ENCODE measurements around the gene OR13C8.

OR13C8 gene

DNA sequence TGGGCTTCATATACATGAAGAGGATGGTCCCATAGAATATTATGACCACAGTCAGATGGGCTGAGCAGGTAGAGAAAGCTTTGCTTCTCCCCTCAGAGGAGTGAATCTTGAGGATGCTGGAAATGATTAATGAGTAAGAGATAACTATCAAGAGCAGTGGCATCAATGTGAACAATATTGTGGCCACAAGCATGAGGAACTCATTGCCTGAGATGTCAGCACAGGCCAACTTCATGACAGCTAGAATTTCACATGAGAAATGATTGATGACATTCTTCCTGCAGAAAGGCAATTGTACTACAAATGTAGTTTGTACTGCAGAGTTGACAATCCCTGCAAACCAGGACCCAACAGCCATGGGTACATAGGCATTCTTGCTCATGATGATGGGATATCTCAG lies 48.5 kb downstream of the OR13C8 start:
- DNase-seq, result no peak

DNA sequence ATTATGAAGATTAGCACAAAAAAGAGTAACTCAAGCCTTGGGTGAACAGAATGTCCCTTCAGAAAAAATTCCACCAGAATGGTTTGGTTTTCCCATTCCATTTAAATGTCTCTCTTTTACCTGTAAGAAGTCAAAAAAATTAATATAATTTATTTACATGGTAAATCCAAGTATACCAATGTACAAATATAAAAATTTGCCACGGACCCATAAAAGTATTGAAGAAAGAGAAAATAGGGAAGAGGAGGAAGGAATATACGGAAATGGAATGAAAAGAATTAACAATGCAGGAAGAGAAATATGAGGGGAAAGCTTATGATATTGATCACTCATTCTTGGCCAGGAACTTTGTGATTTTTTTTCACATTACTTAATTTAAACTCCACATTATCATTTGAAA lies 49.1 kb downstream of the OR13C8 start, which contains the start of gene OR13C9:
Gene OR13C9 (minus strand): TSS at position 101 of the 400 bp plus-strand sequence. CDS start 0 bp downstream, at position 101.
- no peak for DNase-seq

Data from T-helper 9 cell (primary cell).